ENCODE data around the gene CALML3.

DNA sequence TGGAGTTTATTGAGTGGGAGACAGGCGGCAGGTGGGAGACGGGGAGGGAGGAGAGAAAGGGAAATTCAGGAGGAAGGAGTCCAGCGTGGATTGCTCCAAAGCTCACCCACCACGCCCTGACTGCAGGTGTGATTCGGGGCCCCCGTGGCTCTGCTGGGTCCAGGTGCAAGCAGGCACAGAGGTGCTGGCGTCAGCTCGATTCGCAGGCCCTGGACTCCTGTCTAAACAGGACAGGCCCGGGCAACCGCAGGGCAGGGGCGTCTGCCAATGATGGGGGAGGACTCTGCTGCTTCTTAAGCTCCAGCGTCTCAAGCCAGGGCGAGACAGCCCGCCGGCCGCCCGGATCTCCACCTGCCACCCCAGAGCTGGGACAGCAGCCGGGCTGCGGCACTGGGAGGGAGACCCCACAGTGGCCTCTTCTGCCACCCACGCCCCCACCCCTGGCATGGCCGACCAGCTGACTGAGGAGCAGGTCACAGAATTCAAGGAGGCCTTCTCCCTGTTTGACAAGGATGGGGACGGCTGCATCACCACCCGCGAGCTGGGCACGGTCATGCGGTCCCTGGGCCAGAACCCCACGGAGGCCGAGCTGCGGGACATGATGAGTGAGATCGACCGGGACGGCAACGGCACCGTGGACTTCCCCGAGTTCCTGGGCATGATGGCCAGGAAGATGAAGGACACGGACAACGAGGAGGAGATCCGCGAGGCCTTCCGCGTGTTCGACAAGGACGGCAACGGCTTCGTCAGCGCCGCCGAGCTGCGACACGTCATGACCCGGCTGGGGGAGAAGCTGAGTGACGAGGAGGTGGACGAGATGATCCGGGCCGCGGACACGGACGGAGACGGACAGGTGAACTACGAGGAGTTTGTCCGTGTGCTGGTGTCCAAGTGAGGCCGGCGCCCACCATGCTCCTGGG is at the start of gene CALML3:
- TF ChIP-seq, protein P1, sequence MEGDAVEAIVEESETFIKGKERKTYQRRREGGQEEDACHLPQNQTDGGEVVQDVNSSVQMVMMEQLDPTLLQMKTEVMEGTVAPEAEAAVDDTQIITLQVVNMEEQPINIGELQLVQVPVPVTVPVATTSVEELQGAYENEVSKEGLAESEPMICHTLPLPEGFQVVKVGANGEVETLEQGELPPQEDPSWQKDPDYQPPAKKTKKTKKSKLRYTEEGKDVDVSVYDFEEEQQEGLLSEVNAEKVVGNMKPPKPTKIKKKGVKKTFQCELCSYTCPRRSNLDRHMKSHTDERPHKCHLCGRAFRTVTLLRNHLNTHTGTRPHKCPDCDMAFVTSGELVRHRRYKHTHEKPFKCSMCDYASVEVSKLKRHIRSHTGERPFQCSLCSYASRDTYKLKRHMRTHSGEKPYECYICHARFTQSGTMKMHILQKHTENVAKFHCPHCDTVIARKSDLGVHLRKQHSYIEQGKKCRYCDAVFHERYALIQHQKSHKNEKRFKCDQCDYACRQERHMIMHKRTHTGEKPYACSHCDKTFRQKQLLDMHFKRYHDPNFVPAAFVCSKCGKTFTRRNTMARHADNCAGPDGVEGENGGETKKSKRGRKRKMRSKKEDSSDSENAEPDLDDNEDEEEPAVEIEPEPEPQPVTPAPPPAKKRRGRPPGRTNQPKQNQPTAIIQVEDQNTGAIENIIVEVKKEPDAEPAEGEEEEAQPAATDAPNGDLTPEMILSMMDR (IDR thresholded peaks at IDR 0.05), result no peak
- TF ChIP-seq, protein P2, sequence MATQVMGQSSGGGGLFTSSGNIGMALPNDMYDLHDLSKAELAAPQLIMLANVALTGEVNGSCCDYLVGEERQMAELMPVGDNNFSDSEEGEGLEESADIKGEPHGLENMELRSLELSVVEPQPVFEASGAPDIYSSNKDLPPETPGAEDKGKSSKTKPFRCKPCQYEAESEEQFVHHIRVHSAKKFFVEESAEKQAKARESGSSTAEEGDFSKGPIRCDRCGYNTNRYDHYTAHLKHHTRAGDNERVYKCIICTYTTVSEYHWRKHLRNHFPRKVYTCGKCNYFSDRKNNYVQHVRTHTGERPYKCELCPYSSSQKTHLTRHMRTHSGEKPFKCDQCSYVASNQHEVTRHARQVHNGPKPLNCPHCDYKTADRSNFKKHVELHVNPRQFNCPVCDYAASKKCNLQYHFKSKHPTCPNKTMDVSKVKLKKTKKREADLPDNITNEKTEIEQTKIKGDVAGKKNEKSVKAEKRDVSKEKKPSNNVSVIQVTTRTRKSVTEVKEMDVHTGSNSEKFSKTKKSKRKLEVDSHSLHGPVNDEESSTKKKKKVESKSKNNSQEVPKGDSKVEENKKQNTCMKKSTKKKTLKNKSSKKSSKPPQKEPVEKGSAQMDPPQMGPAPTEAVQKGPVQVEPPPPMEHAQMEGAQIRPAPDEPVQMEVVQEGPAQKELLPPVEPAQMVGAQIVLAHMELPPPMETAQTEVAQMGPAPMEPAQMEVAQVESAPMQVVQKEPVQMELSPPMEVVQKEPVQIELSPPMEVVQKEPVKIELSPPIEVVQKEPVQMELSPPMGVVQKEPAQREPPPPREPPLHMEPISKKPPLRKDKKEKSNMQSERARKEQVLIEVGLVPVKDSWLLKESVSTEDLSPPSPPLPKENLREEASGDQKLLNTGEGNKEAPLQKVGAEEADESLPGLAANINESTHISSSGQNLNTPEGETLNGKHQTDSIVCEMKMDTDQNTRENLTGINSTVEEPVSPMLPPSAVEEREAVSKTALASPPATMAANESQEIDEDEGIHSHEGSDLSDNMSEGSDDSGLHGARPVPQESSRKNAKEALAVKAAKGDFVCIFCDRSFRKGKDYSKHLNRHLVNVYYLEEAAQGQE (IDR thresholded peaks at IDR 0.05; ENCODE audit: insufficient read depth in 1 of 2, low read depth in 2 of 2, low read length in 1 of 2), result no peak
- TF ChIP-seq SIN3A (IDR thresholded peaks at IDR 0.05; ENCODE audit: borderline replicate concordance, insufficient read depth, low read depth, low read length) (no peak), POLR2AphosphoS5 (IDR thresholded peaks at IDR 0.05; ENCODE audit: low read depth, low read length) (no peak), TCF7L2 (IDR thresholded peaks at IDR 0.05; ENCODE audit: low read depth, low read length) (no peak)
